IMR-90 (cell line): ENCODE measurements around the gene GOLGA8R. TPM values are rescaled to one million over a fixed set of nuclear protein-coding genes. Genes with fewer than 3 reads are reported as not detected.
A peak's percentile ranks its signal among the peaks of the same experiment; 100 is the strongest.
"Not testable (repeated sequence)": the region's sequence is repeated elsewhere in the genome, so short reads cannot be mapped to it uniquely, and the experiment has no call there.

Experiments
- ATAC-seq: fragments of 200-7000 bp; cut with Tn5 transposase; 2 replicates; pipeline ENCODE4 v1.9.1; 2020; ENCODE audit warnings: low read depth, mild to moderate bottlenecking, moderate library complexity
- Bru-seq: library from RNA; stranded (reverse); fragments of 400-500 nt; gene quantifications from one replicate; lab custom pipeline; 2021; lab: Mats Ljungman, UMichigan
- BruChase-seq, 2 experiments: library from RNA; stranded (reverse); fragments of 400-500 nt; gene quantifications; one replicate each; lab custom pipeline; 2021; lab: Mats Ljungman, UMichigan
- BruUV-seq: library from RNA; stranded (reverse); fragments of 400-500 nt; replicated peaks from 2 replicates; lab custom pipeline; 2021; lab: Mats Ljungman, UMichigan
- CTCF ChIA-PET: fragments of 300-600 bp; formaldehyde crosslinking; extraction: SDS; loops from one replicate; lab custom pipeline; 2021; ENCODE audit warnings: antibody characterized with exemption; lab: Yijun Ruan, JAX
- POLR2A ChIA-PET: fragments of 300-600 bp; sonication (Branson Sonifier 250); formaldehyde crosslinking; loops from one replicate; lab custom pipeline; 2022; ENCODE audit warnings: antibody characterized with exemption; ENCODE audit not compliant: unreplicated experiment; lab: Charles Lee
- DNase-seq: peaks from one replicate; pipeline ENCODE4 v3.0.0; 2013
- H2AFZ ChIP-seq: replicated peaks from 2 replicates; pipeline ENCODE3; 2013; ENCODE audit warnings: low read length, mild to moderate bottlenecking; ENCODE audit not compliant: poor library complexity
- H2AK5ac ChIP-seq: 2 replicates; pipeline ENCODE4 v1.6.1; 2013; ENCODE audit warnings: low read depth, low read length, inconsistent platforms
- H2AK9ac ChIP-seq: replicated peaks from 2 replicates; pipeline ENCODE3; 2013; ENCODE audit warnings: mild to moderate bottlenecking, low read depth, low read length, moderate library complexity; ENCODE audit not compliant: poor library complexity
- H2BK120ac ChIP-seq: 2 replicates; pipeline ENCODE4 v1.6.1; 2013; ENCODE audit warnings: low read depth, low read length, inconsistent platforms
- H2BK15ac ChIP-seq: 3 replicates; pipeline ENCODE4 v1.6.1; 2013; ENCODE audit warnings: low read depth, low read length, inconsistent platforms
- H2BK20ac ChIP-seq: 2 replicates; pipeline ENCODE4 v1.6.1; 2013; ENCODE audit warnings: low read depth, mild to moderate bottlenecking, inconsistent platforms, low read length, moderate library complexity
- H2BK5ac ChIP-seq: 2 replicates; pipeline ENCODE4 v1.6.1; 2013; ENCODE audit warnings: mild to moderate bottlenecking, low read depth, low read length, inconsistent platforms; ENCODE audit not compliant: poor library complexity, severe bottlenecking
- H3K14ac ChIP-seq: replicated peaks from 2 replicates; pipeline ENCODE4 v1.6.1; 2013; ENCODE audit warnings: low read depth, low read length, inconsistent platforms
- H3K18ac ChIP-seq: 2 replicates; pipeline ENCODE4 v1.6.1; 2013; ENCODE audit warnings: low read depth, low read length, control low read depth
- H3K23ac ChIP-seq: 2 replicates; pipeline ENCODE4 v1.6.1; 2013; ENCODE audit warnings: low read depth, low read length, inconsistent platforms
- H3K27ac ChIP-seq: 2 replicates; pipeline ENCODE4 v1.5.1; 2013; ENCODE audit warnings: mild to moderate bottlenecking, control low read depth, low read length; ENCODE audit not compliant: insufficient read depth
- H3K27me3 ChIP-seq: 2 replicates; pipeline ENCODE4 v1.6.1; 2013; ENCODE audit warnings: low read length; ENCODE audit not compliant: control insufficient read depth, insufficient read depth
- H3K36me3 ChIP-seq: 2 replicates; pipeline ENCODE4 v1.6.1; 2013; ENCODE audit warnings: low read length, mixed read lengths; ENCODE audit not compliant: control insufficient read depth, insufficient read depth
- H3K4ac ChIP-seq: 2 replicates; pipeline ENCODE4 v1.6.1; 2013; ENCODE audit warnings: low read depth, low read length, inconsistent platforms
- H3K4me1 ChIP-seq: 2 replicates; pipeline ENCODE4 v1.6.1; 2013; ENCODE audit warnings: low read length, mixed read lengths; ENCODE audit not compliant: control insufficient read depth, insufficient read depth
- H3K4me2 ChIP-seq: 2 replicates; pipeline ENCODE4 v1.6.1; 2013; ENCODE audit warnings: low read depth, mild to moderate bottlenecking, control low read depth, low read length, moderate library complexity
- H3K4me3 ChIP-seq: 2 replicates; pipeline ENCODE4 v1.5.1; 2013; ENCODE audit warnings: low read depth, mild to moderate bottlenecking, control low read depth, low read length, moderate library complexity; ENCODE audit not compliant: insufficient read depth
- H3K56ac ChIP-seq: 2 replicates; pipeline ENCODE4 v1.6.1; 2013; ENCODE audit warnings: low read length, inconsistent platforms; ENCODE audit not compliant: insufficient read depth; ENCODE audit errors: extremely low read depth
- H3K79me1 ChIP-seq, 2 experiments: 2 replicates each; pipeline ENCODE4 v1.6.1; 2013; ENCODE audit warnings: low read length in 2 of 2, inconsistent platforms in 1 of 2, low read depth in 1 of 2
- H3K9ac ChIP-seq: 2 replicates; pipeline ENCODE4 v1.6.1; 2013; ENCODE audit warnings: low read depth, low read length, control low read depth
- H3K9me1 ChIP-seq: 2 replicates; pipeline ENCODE4 v1.6.1; 2013; ENCODE audit warnings: low read length, inconsistent platforms; ENCODE audit not compliant: insufficient read depth
- H3K9me3 ChIP-seq: 2 replicates; pipeline ENCODE4 v1.6.1; 2013; ENCODE audit warnings: low read length; ENCODE audit not compliant: control insufficient read depth, insufficient read depth
- H4K20me1 ChIP-seq: 2 replicates; pipeline ENCODE4 v1.6.1; 2013; ENCODE audit warnings: low read length, inconsistent platforms; ENCODE audit not compliant: insufficient read depth
- H4K5ac ChIP-seq: 2 replicates; pipeline ENCODE4 v1.6.1; 2013; ENCODE audit warnings: mild to moderate bottlenecking, low read depth, low read length, control low read depth
- H4K8ac ChIP-seq, 2 experiments: 2 replicates each; pipeline ENCODE4 v1.6.1; 2013; ENCODE audit warnings: low read depth in 2 of 2, low read length in 2 of 2, control low read depth in 1 of 2, inconsistent platforms in 1 of 2
- H4K91ac ChIP-seq: 2 replicates; pipeline ENCODE4 v1.6.1; 2013; ENCODE audit warnings: low read depth, low read length, inconsistent platforms; ENCODE audit not compliant: insufficient read depth
- WGBS, 2 experiments: methylation state at CpG; one replicate each; pipeline versions ENCODE4 v1.1.5 to v1.1.7; 2013; ENCODE audit warnings: missing lambda C conversion rate in 2 of 2; ENCODE audit not compliant: insufficient read length in 1 of 2; ENCODE audit errors: extremely low coverage in 2 of 2; 5-methylcytosine and 5-hydroxymethylcytosine counted together
- dilution Hi-C: fragments of 300-500 bp; cut with HindIII; formaldehyde crosslinking; loops from one replicate; pipeline ENCODE4 v1.14.3; 2018; ENCODE audit warnings: low sequenced_read_pairs; ENCODE audit not compliant: unreplicated experiment
- in situ Hi-C: fragments of 300-500 bp; cut with MboI; formaldehyde crosslinking; loops from 3 replicates; pipeline ENCODE4 v1.14.3; 2019; ENCODE audit warnings: low sequenced_read_pairs, inconsistent platforms, mixed read lengths
- intact Hi-C: fragments of 100-400 bp; cut with micrococcal nuclease; formaldehyde crosslinking; loops from 2 replicates; pipeline ENCODE4 v1.10.0; 2022
- long read RNA-seq: library from polyadenylated mRNA; unstranded; transcript quantifications from one replicate; pipeline ENCODE4 v2.0.0, GENCODE V29; 2021; ENCODE audit not compliant: unreplicated experiment
- polyA plus RNA-seq, 3 experiments: library from polyadenylated mRNA; depleted of rRNA; stranded (reverse); fragments of >200 nt; gene quantifications; 2 replicates each; pipeline ENCODE4 v1.2.3, GENCODE V29; 2012; ENCODE audit warnings: low replicate concordance in 1 of 3
- total RNA-seq: library from RNA; depleted of rRNA; stranded (reverse); fragments of >200 nt; gene quantifications from 2 replicates; pipeline ENCODE4 v1.2.3, GENCODE V29; 2012; rRNA removed

Gene GOLGA8R
- 0.72 and 1.1 TPM in 2 replicates for total RNA-seq
- polyA plus RNA-seq (2012; rRNA removed) = 0.46 and 1.4 TPM in 2 replicates
- 0.23 and 0.25 TPM in 2 replicates for polyA plus RNA-seq (2012; cell fraction: cytosol; rRNA removed)
- polyA plus RNA-seq (2012; cell fraction: nucleus; rRNA removed; ENCODE audit: low replicate concordance) = 4.5 and 16.0 TPM in 2 replicates
- percentile 41 among the genes with signal in this experiment for Bru-seq, nascent RNA
- percentile 55 among the genes with signal in this experiment for BruChase-seq, experiment 1, labeled RNA remaining after a 6-hour chase
- BruChase-seq, experiment 2, labeled RNA remaining after a 2-hour chase = percentile 54 among the genes with signal in this experiment
- long read RNA-seq = 0 reads

DNA sequence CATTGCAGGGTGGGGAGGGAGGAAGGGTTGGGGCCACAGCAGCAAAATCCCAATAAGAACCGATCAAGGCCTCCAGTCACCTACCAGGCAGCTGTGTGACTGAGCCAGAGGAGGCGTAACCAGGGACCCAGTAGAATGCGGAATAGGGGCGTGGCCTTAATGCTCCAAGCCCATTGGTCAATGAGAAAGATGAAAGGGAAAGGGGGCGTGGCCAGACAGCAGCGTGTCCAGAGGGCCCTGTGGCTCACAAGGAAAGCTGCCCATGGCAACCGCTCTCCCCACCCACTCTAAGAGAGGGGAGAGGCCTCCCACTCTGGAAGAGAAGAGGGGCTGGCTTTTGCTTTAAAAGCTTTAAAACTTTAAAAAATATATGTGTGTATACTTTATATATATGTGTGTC is at the start of gene GOLGA8R:
TSS of gene GOLGA8R (minus strand) at position 101 of the 400 bp plus-strand sequence. CDS start at position 3, 98 bp downstream.
- H2AK9ac ChIP-seq, H3K27ac ChIP-seq, H2BK15ac ChIP-seq, POLR2A ChIA-PET, CTCF ChIA-PET, H3K18ac ChIP-seq, H3K9ac ChIP-seq, H3K4me2 ChIP-seq, H3K9me1 ChIP-seq, H3K27me3 ChIP-seq, H3K4me3 ChIP-seq, H2AFZ ChIP-seq, H2AK5ac ChIP-seq, H3K23ac ChIP-seq, DNase-seq, H2BK120ac ChIP-seq, H4K20me1 ChIP-seq, H4K5ac ChIP-seq, H3K56ac ChIP-seq, H2BK5ac ChIP-seq, BruUV-seq, H3K14ac ChIP-seq, ATAC-seq, H3K79me1 ChIP-seq, H4K91ac ChIP-seq, dilution Hi-C loops, in situ Hi-C loops, intact Hi-C loops, H3K9me3 ChIP-seq, H4K8ac ChIP-seq, H2BK20ac ChIP-seq, H3K4ac ChIP-seq, H3K4me1 ChIP-seq, H3K36me3 ChIP-seq: not testable (repeated sequence)
- WGBS, 2 experiments = no CpG with 5 or more reads among the region's 7 CpGs

DNA sequence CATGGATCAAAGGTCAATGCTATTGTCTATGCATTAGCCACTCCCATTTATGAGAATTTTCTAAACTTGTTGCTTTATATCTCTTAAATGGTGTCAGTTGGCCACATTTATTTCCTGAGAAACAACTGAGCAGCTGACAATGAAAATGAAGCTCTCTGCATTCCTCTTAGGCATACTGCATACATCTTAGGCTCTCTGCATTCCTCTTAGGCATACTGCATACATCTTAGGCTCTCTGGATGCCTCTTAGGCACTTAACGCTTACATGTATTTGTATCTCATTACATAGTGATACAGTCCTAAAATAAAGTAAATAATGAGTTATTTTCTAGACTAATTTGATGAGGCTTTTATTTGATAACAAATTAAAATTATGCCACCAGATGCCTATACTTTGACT is 49.8 kb upstream of the GOLGA8R start:
- dilution Hi-C loops, H3K79me1 ChIP-seq, in situ Hi-C loops, H4K20me1 ChIP-seq, H2AK5ac ChIP-seq, H4K5ac ChIP-seq, H3K9me1 ChIP-seq, H3K56ac ChIP-seq, H2AK9ac ChIP-seq, H2BK5ac ChIP-seq, H2AFZ ChIP-seq, H3K4me1 ChIP-seq, H3K14ac ChIP-seq, H3K27me3 ChIP-seq, H3K9ac ChIP-seq, H4K8ac ChIP-seq, H3K36me3 ChIP-seq, H3K4ac ChIP-seq, H3K9me3 ChIP-seq, H4K91ac ChIP-seq, H3K23ac ChIP-seq, H3K4me3 ChIP-seq, BruUV-seq, H2BK20ac ChIP-seq, POLR2A ChIA-PET, H2BK15ac ChIP-seq, H3K27ac ChIP-seq, H3K4me2 ChIP-seq, H3K18ac ChIP-seq, intact Hi-C loops, CTCF ChIA-PET, H2BK120ac ChIP-seq, DNase-seq: not testable (repeated sequence)
- WGBS, 2 experiments = no CpG with 5 or more reads among the region's 1 CpG
- ATAC-seq = peak; percentile 74
